A549 (cell line): ENCODE results near the gene SORCS2.

Experiments used
- RAD21 ChIP-seq, 2 experiments: fragments of >200 bp in 1 of 2; sonication (Bioruptor Twin) in 1 of 2; formaldehyde crosslinking in 1 of 2; IDR thresholded peaks in 1 of 2; conservative IDR thresholded peaks in 1 of 2; 2 replicates in 1 of 2; 3 replicates in 1 of 2; pipeline ENCODE4 v1.6.1; 2012 to 2018; ENCODE audit warnings: inconsistent platforms in 1 of 2
- SMC3 ChIP-seq: fragments of >200 bp; sonication (Bioruptor Twin); formaldehyde crosslinking; IDR thresholded peaks from 3 replicates; pipeline ENCODE4 v1.6.1; 2018; ENCODE audit warnings: inconsistent platforms
- TF ChIP-seq, protein P1 (sequence below): fragments of >200 bp; sonication (Bioruptor Twin); formaldehyde crosslinking; IDR thresholded peaks from 3 replicates; pipeline ENCODE4 v1.5.1; 2016

DNA sequence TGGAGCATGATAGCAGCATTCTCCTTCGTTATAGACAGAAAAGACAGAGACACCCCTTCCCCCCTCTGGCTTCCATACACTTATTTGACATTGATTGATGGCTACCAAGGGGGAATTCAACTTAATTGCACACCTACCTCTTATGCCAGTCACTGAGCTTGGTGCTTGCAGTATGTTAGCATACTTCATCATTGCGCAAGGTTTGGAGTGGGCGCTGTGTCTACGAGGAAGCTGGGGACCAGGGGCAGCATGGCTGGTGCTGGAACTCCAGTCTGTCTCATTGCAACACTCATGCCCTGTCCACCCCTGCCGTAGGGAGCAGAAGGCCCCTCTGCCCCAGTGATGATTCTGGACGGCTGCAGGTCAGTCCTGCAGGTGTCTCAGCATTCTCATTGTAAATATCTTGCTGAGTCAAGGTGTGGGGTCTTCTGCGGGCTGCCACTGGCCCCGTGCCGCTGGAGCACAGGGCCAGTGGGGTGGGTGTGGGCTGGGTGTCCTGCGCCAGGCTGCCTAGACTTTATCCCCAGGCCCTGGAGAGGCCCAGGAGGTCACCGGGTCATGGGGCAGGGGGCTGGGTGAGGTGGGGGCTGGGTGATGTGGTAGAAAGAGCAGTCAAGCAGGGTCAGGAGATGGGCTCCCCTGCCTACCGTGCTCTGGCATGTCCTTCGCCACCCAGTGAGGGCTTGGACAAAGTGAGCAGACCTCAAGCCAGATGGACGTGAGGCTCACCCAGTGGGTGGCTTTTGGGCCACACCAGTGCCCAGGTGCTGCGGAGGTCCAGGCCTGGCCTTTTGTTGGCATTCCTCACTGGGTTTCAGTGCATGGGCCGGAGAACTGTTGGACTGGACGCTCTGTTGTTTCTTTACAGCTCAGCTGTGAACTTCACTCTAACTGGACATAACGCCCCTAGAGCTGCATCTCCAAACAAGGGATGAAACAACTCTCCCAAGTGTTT, 156.9 kb downstream of the SORCS2 start:
- TF ChIP-seq SMC3 (no peak), RAD21 (conservative IDR thresholded peaks at IDR 0.05 in 1 of 2, IDR thresholded peaks at IDR 0.05 in 1 of 2) (no peak)
- TF ChIP-seq, protein P1, sequence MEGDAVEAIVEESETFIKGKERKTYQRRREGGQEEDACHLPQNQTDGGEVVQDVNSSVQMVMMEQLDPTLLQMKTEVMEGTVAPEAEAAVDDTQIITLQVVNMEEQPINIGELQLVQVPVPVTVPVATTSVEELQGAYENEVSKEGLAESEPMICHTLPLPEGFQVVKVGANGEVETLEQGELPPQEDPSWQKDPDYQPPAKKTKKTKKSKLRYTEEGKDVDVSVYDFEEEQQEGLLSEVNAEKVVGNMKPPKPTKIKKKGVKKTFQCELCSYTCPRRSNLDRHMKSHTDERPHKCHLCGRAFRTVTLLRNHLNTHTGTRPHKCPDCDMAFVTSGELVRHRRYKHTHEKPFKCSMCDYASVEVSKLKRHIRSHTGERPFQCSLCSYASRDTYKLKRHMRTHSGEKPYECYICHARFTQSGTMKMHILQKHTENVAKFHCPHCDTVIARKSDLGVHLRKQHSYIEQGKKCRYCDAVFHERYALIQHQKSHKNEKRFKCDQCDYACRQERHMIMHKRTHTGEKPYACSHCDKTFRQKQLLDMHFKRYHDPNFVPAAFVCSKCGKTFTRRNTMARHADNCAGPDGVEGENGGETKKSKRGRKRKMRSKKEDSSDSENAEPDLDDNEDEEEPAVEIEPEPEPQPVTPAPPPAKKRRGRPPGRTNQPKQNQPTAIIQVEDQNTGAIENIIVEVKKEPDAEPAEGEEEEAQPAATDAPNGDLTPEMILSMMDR = no peak
